ENCODE results near the gene TPGS1.

TPGS1 gene

DNA sequence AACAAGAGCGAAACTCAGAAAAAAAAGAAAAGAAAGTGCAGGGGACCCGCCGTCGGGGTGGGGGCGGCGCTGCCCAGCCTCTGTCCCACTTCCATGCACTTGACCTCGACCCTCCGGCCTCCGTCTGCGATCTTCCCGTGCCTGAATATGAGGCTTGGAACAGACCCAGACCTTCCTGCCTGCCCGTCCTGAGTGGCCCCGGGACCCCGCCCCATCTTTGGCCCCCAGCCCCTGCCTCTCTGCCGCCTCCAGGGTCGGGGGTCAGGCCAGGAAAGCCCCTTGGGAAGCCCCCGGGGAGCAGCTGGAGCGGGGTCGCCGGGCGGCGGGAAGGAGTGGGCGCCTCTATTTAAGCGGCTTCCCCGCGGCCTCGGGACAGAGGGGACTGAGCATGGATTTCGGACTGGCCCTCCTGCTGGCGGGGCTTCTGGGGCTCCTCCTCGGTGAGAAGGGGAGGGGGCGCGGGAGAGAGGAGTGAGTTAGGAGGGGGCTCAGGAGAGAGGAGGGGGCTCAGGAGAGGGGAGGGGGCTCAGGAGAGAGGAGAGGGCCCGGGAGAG is 11.1 kb upstream of the TPGS1 start, which contains the start of gene MADCAM1:
TSS of gene MADCAM1 (plus strand) at position 375 of the 554 bp plus-strand sequence. CDS start at position 389, 14 bp downstream.
- peak; percentile 41 for DNase-seq

DNA sequence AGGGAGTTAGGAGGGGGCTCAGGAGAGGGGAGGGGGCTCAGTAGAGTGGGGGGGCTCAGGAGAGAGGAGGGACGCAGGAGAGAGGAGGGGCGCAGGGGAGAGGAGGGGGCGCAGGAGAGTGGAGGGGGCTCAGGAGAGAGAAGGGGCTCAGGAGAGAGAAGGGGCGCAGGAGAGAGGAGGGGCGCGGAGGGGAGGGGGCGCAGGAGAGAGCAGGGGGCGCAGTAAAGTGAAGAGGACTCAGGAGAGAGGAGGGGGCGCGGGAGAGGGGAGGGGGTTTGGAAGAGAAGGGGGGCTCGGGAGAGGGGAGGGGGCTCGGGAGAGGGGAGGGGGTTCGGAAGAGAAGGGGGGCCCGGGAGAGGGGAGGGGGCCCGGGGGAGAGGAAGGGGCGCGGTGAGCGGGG is 10.3 kb upstream of the TPGS1 start:
- peak; percentile 31 for DNase-seq

DNA sequence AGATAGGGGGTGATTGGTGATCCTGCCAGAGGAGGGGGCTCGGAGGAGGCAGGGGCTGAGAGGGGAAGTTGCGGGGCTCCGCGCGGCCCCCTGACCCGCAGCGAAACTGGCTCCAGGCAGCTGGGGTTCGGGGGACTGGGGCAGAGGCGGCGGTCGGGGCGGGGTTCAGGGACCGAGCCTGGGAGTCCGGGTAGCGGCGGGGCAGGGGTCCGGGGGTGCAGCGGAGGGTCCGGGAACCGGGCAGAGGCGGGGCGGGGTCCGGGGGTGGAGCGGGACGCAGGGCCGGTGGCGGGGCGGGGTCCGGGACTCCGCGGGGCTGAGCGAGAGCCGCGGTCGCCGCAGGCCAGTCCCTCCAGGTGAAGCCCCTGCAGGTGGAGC is 9.8 kb upstream of the TPGS1 start:
- peak; percentile 24 for DNase-seq

DNA sequence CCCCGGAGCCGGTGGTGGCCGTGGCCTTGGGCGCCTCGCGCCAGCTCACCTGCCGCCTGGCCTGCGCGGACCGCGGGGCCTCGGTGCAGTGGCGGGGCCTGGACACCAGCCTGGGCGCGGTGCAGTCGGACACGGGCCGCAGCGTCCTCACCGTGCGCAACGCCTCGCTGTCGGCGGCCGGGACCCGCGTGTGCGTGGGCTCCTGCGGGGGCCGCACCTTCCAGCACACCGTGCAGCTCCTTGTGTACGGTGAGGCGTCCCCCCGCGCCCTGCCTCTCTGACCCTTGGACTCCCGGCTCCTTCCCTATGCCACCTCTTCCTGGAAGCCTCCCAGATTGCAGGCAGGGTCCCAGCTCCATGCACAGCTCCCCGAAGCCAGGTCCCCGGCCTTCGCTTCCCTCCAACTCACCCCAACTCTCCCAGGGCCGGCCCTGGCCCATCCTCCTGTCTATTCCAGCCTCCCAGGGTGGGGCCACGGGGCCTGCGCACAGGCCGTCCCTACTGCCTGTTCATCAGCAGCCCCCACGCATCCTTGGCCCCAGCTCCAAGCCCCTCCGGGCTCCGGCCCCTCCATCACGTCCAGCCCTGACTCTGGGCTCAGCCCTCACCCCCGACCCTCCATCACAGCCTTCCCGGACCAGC is 9.3 kb upstream of the TPGS1 start:
- peak; percentile 11 for DNase-seq

DNA sequence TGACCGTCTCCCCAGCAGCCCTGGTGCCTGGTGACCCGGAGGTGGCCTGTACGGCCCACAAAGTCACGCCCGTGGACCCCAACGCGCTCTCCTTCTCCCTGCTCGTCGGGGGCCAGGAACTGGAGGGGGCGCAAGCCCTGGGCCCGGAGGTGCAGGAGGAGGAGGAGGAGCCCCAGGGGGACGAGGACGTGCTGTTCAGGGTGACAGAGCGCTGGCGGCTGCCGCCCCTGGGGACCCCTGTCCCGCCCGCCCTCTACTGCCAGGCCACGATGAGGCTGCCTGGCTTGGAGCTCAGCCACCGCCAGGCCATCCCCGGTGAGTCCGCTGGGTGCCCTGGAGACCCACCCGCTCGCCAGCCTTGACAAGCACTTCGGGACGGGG is 8.8 kb upstream of the TPGS1 start:
- peak; percentile 8 for DNase-seq

DNA sequence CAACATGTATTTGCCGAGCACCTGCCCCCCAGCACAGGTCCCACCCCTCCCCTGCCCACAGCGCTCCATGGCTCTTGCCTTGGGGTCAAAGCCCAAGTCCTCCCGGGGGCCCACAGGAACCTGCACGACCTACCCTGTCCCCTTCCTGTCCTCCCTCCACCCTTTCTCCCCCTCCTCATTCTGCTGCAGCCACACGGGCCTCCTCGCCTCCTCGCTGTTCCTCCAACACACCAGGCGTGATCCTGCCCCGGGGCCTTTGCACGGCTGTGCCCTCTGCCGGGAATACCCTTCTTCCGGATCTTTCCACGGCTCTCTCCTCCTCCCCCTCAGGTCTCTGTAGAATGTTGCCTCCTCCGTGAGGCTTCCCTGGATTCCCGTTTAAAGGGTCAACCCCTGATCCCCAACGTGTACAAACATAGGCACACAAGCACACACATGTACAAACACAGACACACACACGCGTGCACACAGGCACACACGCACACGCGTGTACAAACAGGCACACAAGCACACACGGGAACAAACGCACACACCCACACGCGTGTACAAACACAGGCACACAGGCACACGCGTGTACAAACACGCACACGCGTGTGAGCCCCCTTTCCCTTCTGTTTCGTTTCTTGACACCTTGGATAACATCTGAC is 8.2 kb upstream of the TPGS1 start:
- DNase-seq: peak; percentile 4

DNA sequence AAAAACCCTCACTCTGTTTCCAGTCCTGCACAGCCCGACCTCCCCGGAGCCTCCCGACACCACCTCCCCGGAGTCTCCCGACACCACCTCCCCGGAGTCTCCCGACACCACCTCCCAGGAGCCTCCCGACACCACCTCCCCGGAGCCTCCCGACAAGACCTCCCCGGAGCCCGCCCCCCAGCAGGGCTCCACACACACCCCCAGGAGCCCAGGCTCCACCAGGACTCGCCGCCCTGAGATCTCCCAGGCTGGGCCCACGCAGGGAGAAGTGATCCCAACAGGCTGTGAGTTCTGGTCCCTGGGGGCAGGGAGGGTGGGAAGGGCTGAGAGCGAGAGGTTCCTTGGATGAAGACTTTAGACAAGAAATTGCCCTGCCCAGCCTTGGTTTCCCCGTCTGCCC is 5.7 kb upstream of the TPGS1 start:
- DNase-seq: no peak

DNA sequence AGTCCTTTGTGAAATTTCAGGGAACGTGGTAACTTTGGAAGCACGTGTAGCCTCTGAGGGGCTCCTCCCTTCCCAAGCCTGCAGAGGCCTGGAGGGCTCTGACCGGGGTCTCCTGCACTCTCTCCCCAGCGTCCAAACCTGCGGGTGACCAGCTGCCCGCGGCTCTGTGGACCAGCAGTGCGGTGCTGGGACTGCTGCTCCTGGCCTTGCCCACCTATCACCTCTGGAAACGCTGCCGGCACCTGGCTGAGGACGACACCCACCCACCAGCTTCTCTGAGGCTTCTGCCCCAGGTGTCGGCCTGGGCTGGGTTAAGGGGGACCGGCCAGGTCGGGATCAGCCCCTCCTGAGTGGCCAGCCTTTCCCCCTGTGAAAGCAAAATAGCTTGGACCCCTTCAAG is 2.7 kb upstream of the TPGS1 start:
- DNase-seq: no peak

DNA sequence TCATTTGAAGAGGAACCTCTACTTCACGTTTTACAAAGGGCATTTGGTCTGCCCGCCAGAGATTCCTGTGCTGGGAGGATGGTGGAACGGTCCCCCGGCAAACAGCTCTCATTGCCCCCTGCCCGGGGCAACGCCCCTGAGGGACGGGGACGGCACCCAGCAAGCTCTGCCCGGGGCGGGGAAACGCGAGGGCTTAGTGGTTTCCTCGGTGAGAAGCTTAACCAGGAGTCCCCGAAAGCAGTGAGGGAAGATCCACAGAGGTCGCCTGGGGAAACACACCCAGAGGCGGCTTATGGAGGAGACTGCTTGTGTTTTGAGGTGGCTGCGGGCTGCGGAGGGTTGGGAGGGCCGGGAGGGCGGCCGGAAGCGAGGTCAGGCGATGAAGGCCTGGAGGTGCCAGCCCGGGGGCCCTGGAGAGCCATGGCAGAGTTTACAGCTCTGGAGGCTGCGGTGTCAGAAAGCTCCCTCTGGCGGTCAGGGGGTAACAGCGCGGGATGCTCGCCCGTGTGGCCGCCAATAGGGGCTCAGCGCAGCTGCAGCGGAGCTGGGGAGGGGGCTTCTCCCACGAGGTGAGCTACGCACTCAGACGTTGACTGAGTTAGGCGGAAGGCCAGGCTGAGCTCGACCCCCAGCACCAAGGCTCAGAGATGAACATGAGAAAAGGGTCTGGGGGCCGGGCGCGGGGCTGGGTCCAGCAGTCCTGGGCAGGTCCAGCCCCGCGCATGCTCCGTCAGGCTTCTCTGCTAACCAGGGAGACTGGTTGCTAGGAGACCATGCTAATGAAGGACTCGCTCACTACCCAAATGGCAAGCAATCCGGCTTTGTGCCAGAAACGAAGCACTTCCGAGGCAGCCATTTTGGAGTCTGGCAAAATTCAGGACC is 652 bp upstream of the TPGS1 start:
- DNase-seq: no peak

DNA sequence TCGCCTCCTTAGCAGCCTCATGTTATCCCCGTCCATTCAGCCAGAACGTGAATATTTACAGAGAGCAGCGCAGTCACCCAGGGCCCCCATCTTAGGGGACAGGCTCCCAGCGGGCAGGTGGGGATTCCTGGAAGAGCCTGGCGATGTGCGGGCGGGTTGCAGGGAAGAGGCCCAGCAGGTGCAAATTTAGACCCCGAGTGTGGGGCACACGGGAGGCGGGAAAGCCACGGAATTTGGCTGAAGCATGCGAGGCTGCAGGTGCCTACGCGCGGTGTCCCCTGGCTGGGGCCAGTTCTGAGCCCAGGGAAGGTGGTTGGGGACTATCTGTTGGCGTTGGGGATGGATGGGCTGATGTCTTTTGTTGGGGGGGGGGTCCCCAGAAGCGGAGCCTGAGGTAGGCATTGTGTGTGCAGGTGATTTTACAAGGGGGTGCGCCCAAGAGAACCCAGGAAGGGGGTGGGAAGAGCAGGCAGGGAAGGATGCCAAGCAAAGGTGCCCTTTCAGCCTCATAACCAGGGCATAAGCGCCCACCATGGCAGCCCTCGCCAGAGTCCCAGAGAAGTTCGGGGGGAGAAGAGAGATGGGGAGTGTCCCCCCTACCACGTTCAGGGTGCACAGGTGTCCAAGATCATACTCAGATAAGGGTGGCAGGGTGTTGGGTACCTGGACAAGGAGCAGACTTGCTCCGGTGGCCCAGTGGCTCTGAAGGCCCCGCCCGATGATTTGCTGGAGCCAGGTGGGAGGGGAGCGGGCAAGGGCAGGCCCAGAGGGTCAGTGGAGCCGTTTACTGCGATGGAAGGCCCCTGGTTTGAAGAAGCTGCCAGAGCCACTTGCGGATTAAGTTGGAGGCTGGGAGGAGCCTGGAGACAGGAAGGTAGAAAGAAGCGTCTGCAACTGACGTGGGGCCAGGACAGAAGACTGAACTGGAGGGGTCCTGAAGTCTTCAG is 1.2 kb downstream of the TPGS1 start:
- no peak for DNase-seq

DNA sequence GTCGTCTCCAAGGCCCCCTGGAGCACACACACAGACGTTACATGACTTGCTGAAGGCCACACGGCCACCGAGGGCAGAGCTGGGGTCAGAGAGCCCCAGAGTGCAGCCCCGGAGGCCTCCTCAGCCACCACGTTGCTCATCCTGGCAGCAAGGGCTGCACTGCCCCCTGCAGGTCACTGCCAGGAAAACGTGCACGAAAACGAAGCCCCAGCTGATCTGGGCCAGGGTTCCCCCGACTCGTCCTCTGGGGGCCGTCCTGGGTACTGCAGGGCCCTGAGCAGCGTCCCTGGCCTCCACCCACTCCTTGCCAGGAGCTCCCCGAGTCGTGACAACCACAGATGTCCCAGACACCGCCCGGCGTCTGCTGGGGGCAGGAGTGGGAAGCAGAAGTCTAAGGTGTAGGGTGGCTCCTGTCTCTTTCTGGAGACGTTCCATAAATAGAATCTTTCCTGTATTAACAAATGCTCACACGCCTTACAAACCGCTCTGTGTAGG is 3.4 kb downstream of the TPGS1 start:
- peak; percentile 95 for DNase-seq

DNA sequence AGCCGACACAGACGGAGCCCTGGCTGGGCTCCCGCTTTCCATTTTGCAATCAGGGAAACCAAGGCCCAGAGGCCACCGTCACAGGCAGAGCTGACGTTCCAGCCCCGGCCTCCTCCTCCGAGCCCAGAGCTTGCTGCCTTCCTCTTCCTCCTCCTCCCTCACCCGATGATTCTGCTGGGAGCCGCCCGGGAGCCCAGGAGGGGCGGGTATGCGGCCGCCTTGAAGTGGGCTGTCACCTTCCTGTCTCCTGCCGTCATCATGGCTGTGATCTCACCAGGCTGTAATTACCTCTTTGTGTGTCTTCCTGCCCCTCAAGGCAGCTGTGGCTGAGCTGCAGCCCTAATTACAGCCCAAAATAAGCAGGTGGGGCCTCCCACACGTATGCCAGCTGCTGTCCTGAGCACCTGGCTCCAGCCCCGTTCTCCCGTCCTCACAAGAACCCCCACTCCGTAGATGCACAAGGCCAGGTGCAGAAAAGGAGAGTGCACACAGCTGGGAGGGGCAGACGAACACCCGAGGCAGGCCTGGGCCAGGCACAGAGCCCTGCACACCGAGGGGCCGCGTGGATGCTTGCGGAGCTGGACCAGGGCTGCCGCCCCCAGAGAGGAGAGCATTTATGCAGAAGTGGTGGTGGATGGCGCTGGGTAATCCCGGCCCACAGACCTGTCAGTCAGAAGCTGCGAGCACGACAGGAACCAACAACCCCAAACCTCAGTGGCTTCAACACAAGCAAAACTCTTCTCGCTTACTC is 4.0 kb downstream of the TPGS1 start:
- peak; percentile 67 for DNase-seq

DNA sequence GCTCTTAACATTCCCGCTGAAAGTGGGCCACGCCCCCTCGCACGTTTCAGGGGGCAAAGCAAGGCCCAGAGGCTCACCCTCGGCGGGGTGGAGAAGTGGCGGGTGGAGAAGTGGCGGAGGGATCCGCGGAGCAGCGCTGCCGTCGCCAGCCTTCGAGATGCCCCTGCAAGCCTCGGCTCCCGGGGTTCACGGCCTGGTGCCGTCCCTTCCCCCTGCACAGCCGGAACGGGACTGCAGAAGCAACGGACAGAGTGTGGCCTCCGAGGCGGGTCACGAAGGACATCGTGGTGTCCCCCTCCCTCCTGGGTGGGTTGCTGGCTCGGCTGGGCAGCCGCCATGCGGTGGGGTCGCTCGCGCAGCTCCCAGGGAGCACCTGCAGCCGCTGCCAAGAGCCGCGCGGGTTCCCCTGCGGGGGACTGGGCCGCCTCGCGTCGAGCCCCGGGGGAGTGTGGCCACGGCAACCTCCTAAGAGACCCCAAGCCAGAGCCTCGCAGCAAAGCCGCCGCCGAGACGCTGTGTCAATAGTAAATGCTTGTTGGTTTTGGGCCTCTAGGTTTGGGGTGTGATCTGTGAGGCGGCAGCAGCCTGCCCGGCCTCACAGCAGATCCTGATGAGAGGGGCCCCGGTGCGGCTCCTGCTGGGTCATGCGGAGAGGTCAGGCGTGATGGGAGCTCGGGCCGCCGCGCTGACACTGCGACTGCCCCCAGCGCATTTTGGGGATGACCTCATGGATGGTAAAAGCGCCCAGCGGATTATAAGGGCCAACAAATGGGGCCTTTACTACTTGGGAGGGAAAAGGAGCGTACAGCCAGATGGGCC is 5.5 kb downstream of the TPGS1 start:
- DNase-seq: peak; percentile 73

DNA sequence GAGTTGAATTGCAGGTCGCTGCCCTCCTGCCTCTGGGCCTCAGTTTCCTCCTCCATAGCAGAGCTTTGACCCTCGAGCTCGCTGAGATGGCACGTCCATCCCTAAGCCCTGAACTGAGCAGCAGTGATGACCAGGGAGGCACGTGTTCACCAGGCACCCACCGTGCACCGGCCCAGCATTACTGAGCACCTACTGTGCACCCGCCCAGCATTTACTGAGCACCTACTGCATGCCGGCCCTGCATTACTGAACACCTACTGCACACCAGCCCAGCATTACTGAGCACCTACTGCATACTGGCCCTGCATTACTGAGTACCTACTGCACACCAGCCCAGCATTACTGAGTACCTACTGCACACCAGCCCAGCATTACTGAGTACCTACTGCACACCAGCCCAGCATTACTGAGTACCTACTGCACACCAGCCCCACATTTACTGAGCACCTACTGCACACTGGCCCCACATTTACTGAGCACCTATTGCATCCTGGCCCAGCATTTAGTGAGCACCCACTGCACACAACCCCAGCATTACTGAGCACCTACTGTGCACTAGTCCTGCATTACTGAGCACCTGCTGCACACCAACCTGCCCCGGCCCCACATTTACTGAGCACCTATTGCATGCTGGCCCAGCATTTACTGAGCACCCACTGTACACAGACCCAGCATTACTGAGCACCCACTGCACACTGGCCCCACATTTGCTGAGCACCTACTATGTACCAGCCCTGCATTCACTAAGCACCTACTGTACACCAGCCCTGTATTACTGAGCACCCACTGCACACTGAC is 6.3 kb downstream of the TPGS1 start:
- DNase-seq: no peak

DNA sequence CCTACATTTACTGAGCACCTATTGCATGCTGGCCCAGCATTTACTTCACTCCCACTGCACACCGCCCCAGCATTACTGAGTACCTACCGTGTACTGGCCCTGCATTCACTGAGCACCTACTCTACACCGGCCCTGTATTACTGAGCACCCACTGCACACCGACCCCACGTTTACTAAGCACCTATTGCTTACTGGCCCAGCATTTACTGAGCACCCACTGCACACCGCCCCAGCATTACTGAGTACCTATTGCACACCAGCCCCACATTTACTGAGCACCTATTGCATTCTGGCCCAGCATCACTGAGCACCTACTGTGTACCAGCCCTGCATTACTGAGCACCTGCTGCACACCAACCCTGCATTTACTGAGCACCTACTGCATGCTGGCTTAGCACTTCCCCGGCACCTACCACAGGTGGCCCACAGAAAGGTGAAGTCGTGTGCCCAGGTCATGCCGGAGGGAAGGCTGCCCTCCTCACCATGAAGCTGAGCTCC is 6.9 kb downstream of the TPGS1 start:
- DNase-seq: no peak

DNA sequence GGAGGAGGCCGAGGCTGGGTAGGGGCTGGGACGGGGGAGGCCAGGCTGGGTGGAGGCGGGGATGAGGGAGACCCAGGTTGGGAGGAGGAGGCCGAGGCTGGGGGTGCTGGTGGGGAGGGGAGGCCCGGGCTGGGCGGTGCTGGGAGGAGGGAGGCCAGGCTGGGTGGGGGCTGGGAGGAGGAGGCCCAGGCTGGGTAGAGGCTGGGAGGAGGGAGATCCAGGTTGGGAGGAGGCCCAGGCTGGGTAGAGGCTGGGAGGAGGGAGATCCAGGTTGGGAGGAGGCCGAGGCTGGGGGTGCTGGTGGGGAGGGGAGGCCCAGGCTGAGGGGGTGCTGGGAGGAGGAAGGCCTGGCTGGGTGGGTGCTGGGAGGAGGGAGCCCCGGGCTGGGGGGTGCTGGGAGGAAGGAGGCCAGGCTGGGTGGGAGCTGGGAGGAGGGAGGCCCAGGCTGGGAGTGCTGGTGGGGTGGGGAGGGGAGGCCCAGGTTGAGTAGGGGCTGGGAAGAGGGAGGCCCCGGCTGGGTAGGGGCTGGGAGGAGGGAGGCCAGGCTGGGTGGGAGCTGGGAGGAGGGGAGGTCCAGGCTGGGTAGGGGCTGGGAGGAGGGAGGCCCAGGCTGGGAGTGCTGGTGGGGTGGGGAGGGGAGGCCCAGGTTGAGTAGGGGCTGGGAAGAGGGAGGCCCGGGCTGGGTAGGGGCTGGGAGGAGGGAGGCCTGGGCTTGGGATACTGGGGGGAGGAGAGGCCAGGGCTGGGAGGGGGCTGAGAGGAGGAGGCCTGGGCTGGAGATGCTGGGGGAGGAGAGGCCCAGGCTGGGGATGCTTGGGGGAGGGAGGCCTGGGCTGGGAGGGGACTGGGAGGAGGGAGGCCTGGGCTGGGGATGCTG is 10.7 kb downstream of the TPGS1 start:
- peak; percentile 95 for DNase-seq

DNA sequence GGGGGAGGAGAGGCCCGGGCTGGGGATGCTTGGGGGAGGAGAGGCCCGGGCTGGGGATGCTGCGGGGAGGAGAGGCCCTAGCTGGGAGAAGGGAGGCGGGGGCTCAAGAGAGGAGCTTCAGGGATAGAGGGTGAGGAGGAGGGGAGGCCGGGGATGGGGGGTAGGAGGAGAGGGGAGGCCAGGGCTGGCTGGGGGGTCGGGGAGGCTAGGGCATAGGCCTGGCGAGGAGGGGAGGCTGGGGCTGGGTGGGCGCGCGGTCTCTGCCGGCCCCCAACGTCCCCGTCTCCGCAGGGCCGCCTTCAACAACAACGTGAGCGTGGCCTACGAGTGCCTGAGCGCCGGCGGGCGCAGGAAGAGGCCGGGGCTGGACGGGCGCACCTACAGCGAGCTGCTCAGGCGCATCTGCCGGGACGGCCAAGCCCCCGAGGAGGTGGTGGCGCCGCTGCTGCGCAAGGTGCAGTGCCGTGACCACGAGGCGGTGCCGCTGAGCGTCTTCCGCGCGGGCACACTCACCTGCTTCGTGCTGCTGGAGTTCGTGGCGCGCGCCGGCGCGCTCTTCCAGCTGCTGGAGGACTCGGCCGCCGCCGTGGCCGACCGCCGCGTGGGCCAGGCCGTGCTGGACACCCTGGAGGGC is 11.4 kb downstream of the TPGS1 start:
- no peak for DNase-seq

DNA sequence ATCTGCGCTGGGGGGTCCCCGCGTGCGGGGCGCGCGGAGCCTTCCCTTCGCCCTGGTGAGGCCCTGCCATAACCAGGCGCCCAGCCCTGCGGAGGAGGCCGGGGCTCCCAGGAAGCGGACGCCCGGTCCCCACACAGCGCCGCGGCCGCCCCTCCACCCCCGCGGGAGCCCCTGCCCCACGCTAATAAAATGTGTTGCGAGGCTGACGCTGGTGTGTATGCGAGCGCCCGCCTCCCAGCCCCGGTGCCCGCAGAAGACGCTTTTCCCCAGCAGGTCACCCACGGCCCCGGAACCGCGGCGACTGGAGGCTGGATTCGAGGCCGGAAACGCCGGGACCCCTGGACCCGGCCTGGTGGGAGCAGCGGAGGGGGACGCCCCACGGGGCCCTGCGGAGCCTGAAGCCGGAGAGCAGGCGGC is 12.2 kb downstream of the TPGS1 start:
- DNase-seq: no peak
